Sigmoid colon (tissue), 7 donors: Measurements from ENCODE around the gene ZBTB7A. TPM values are rescaled to one million over a fixed set of nuclear protein-coding genes. Genes with fewer than 3 reads are reported as not detected.
"Not testable (repeated sequence)": the region's sequence is repeated elsewhere in the genome, so short reads cannot be mapped to it uniquely, and the experiment has no call there.

ENCODE experiments used
- DNase-seq: peaks from one replicate; pipeline ENCODE4 v3.0.0-alpha.2; 2019
- H3K27ac ChIP-seq, 4 donors: fragments of 200-600 bp; sonication (generic); one replicate each; pipeline ENCODE4 v1.5.1; 2016 to 2019; ENCODE audit warnings: mild to moderate bottlenecking in 1 of 4
- H3K27me3 ChIP-seq, 3 donors: fragments of 200-600 bp; sonication (generic); one replicate each; pipeline ENCODE4 v1.5.1; 2019; ENCODE audit warnings: mild to moderate bottlenecking in 1 of 3
- H3K36me3 ChIP-seq, 4 donors: fragments of 200-600 bp; sonication (generic); one replicate each; pipeline ENCODE4 v1.5.1; 2016 to 2019
- H3K4me1 ChIP-seq, 4 donors: fragments of 200-600 bp; sonication (generic); one replicate each; pipeline ENCODE4 v1.5.1; 2017 to 2019
- H3K4me3 ChIP-seq, 4 donors: fragments of 200-600 bp; sonication (generic); one replicate each; pipeline ENCODE4 v1.5.1; 2017 to 2019; ENCODE audit warnings: mild to moderate bottlenecking in 2 of 4, moderate library complexity in 1 of 4
- H3K9me3 ChIP-seq, 4 donors: fragments of 200-600 bp in 3 of 4; sonication (generic) in 3 of 4; one replicate each; pipeline versions ENCODE4 v1.5.1 to v1.6.1; 2013 to 2019
- EP300 ChIP-seq, 4 donors: sonication (generic); formaldehyde crosslinking; IDR thresholded peaks; one replicate each; pipeline ENCODE4 v1.6.1; 2017; ENCODE audit warnings: antibody characterized with exemption in 4 of 4
- POLR2A ChIP-seq, 2 donors: fragments of 450-650 bp; IDR thresholded peaks; one replicate each; pipeline ENCODE4 v1.6.1; 2016; ENCODE audit warnings: antibody characterized with exemption in 2 of 2, mild to moderate bottlenecking in 2 of 2, moderate library complexity in 2 of 2
- POLR2AphosphoS5 ChIP-seq, 4 donors: sonication (generic); formaldehyde crosslinking; IDR thresholded peaks; one replicate each; pipeline ENCODE4 v1.6.1; 2017; ENCODE audit warnings: antibody characterized with exemption in 4 of 4
- WGBS, 2 donors: extraction: QIAGEN DNeasy Blood & Tissue Kit; methylation state at CpG; one replicate each; pipeline ENCODE4 v1.1.7; 2013; 5-methylcytosine and 5-hydroxymethylcytosine counted together
- intact Hi-C: fragments of 100-400 bp; cut with DNase I; formaldehyde crosslinking; loops from one replicate; pipeline ENCODE4 v1.15.1; 2023
- polyA plus RNA-seq, 3 donors: library from polyadenylated mRNA; stranded (reverse); fragments of 200-250 nt; gene quantifications; one replicate each; pipeline ENCODE4 v1.2.3, GENCODE V29; 2013
- total RNA-seq, 4 donors: library from RNA; depleted of rRNA; stranded (reverse); fragments of >200 nt; gene quantifications; one replicate each; pipeline ENCODE4 v1.1.0, GENCODE V29; 2016
- TF ChIP-seq, protein P1 (sequence below), 4 experiments: fragments of 450-650 bp in 3 of 4; fragments of 200-600 bp in 1 of 4; IDR thresholded peaks; one replicate each; pipeline ENCODE4 v1.5.1; 2016 to 2019; ENCODE audit warnings: antibody characterized with exemption in 4 of 4, mild to moderate bottlenecking in 3 of 4, moderate library complexity in 2 of 4
- donor health status: healthy with polysubstance abuse.
- donor health status: Bipolar disorder and iron deficiency.
- donor health status: healthy.

ZBTB7A gene
- total and polyA plus RNA-seq, 7 donors, result 22.8 to 53.2 (median 38.2) TPM

GRCh38 chr19:3998667-3999412, 67.9 kb downstream of the ZBTB7A start:
- DNase-seq, H3K4me1 ChIP-seq, H3K4me3 ChIP-seq, H3K9me3 ChIP-seq, H3K27ac ChIP-seq, H3K27me3 ChIP-seq, H3K36me3 ChIP-seq, intact Hi-C loops: not testable (repeated sequence)
- 82 to 84% methylated on average over 29 of the region's 29 CpGs for WGBS, 2 donors

DNA sequence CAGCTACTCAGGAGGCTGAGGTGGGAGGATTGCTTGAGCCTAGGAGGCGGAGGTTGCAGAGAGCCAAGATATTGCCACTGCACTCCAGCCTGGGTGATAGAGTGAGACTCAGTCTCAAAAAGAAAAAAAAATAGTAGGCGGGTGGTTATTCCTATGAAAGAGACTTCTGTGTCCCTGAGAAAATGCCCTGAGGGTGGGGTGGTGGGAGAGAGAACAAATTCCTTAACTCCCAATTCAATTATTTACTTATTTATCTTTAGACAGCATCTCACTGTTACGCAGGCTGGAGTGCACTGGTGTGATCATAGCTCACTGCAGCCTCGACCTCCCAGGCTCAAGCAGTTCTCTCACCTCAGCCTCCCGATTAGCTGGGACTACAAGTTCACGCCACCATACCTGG, 71.1 kb downstream of the ZBTB7A start:
- TF ChIP-seq, protein P1, sequence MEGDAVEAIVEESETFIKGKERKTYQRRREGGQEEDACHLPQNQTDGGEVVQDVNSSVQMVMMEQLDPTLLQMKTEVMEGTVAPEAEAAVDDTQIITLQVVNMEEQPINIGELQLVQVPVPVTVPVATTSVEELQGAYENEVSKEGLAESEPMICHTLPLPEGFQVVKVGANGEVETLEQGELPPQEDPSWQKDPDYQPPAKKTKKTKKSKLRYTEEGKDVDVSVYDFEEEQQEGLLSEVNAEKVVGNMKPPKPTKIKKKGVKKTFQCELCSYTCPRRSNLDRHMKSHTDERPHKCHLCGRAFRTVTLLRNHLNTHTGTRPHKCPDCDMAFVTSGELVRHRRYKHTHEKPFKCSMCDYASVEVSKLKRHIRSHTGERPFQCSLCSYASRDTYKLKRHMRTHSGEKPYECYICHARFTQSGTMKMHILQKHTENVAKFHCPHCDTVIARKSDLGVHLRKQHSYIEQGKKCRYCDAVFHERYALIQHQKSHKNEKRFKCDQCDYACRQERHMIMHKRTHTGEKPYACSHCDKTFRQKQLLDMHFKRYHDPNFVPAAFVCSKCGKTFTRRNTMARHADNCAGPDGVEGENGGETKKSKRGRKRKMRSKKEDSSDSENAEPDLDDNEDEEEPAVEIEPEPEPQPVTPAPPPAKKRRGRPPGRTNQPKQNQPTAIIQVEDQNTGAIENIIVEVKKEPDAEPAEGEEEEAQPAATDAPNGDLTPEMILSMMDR (IDR thresholded peaks at IDR 0.05), result no peak
- TF ChIP-seq POLR2AphosphoS5 (IDR thresholded peaks at IDR 0.05) (no peak), POLR2A (IDR thresholded peaks at IDR 0.05) (no peak), EP300 (IDR thresholded peaks at IDR 0.05) (no peak)
- Histone ChIP-seq H3K4me3 (no peak overlapping the region), H3K36me3 (no peaks in the 10 kb centered on the region), H3K27me3 (no peaks in the 10 kb centered on the region), H3K4me1 (no peaks in the 10 kb centered on the region), H3K27ac (no peak overlapping the region), H3K9me3 (no peaks in the 10 kb centered on the region)
- no peak for DNase-seq
- 90 to 91% methylated on average over 6 of the region's 6 CpGs for WGBS, 2 donors
- intact Hi-C loops, result no loop called here

Other genes with a start within 250 kb of the ZBTB7A start
- gene ZFR2, start 197.9 kb downstream of the ZBTB7A start, total RNA-seq, result 1 to 10 TPM in 1 of 4 donors, under 1 TPM in 2, not detected in 1; under 0.01 to 1.2 (median 0.71) TPM
- gene ZFR2, start 197.9 kb downstream of the ZBTB7A start, polyA plus RNA-seq, result under 1 TPM in 1 of 3 donors, not detected in 2; 0.22 TPM
- gene ATCAY, start 186.2 kb downstream of the ZBTB7A start, total RNA-seq, result 1 to 10 TPM; 1.5 to 3.8 (median 2.2) TPM
- gene ATCAY, start 186.2 kb downstream of the ZBTB7A start, polyA plus RNA-seq, result 1 to 10 TPM in 1 of 3 donors, not detected in 2; 1.6 TPM
- under 1 TPM in 1 of 4 donors, not detected in 3; 0.71 TPM for gene NMRK2, start 133.8 kb downstream of the ZBTB7A start, total RNA-seq
- 1 to 10 TPM in 1 of 3 donors, under 1 TPM in 2; 0.19 to 2.4 (median 0.69) TPM for gene NMRK2, start 133.8 kb downstream of the ZBTB7A start, polyA plus RNA-seq
- gene DAPK3, start 95.8 kb downstream of the ZBTB7A start, total RNA-seq, result 100 to 1,000 TPM in 3 of 4 donors, 10 to 100 TPM in 1; 91.3 to 167 (median 125) TPM
- gene DAPK3, start 95.8 kb downstream of the ZBTB7A start, polyA plus RNA-seq, result 10 to 100 TPM; 38.4 to 66.8 (median 52.9) TPM
- 1,000 to 10,000 TPM; 1,842 to 2,448 (median 2,055) TPM for gene EEF2, start 81.4 kb downstream of the ZBTB7A start, total RNA-seq
- 1,000 to 10,000 TPM in 2 of 3 donors, 100 to 1,000 TPM in 1; 906 to 1,654 (median 1,225) TPM for gene EEF2, start 81.4 kb downstream of the ZBTB7A start, polyA plus RNA-seq
- gene PIAS4, start 59.2 kb downstream of the ZBTB7A start, total RNA-seq, result 10 to 100 TPM; 16.5 to 29.9 (median 19.3) TPM
- gene PIAS4, start 59.2 kb downstream of the ZBTB7A start, polyA plus RNA-seq, result 10 to 100 TPM in 2 of 3 donors, 1 to 10 TPM in 1; 7.2 to 21.8 (median 15.0) TPM
- 10 to 100 TPM; 48.2 to 76.4 (median 65.3) TPM for gene MAP2K2, start 57.2 kb upstream of the ZBTB7A start, total RNA-seq
- 100 to 1,000 TPM; 196 to 278 (median 253) TPM for gene MAP2K2, start 57.2 kb upstream of the ZBTB7A start, polyA plus RNA-seq
- under 1 TPM in 1 of 4 donors, not detected in 3; 0.55 TPM for gene CREB3L3, start 86.7 kb upstream of the ZBTB7A start, total RNA-seq
- 10 to 100 TPM in 1 of 3 donors, 1 to 10 TPM in 2; 1.8 to 24.0 (median 8.5) TPM for gene CREB3L3, start 86.7 kb upstream of the ZBTB7A start, polyA plus RNA-seq
- gene SIRT6, start 115.7 kb upstream of the ZBTB7A start, total RNA-seq, result 10 to 100 TPM; 10.3 to 23.5 (median 18.1) TPM
- gene SIRT6, start 115.7 kb upstream of the ZBTB7A start, polyA plus RNA-seq, result 100 to 1,000 TPM in 2 of 3 donors, 10 to 100 TPM in 1; 66.1 to 132 (median 129) TPM
- under 1 TPM; 0.36 to 0.99 (median 0.69) TPM for gene ANKRD24, start 115.8 kb upstream of the ZBTB7A start, total RNA-seq
- 1 to 10 TPM in 1 of 3 donors, under 1 TPM in 1, not detected in 1; 0.60 to 1.2 TPM for gene ANKRD24, start 115.8 kb upstream of the ZBTB7A start, polyA plus RNA-seq
- gene EBI3, start 162.6 kb upstream of the ZBTB7A start, total RNA-seq, result 1 to 10 TPM; 1.7 to 3.9 (median 2.5) TPM
- gene EBI3, start 162.6 kb upstream of the ZBTB7A start, polyA plus RNA-seq, result 10 to 100 TPM in 2 of 3 donors, 1 to 10 TPM in 1; 3.6 to 17.6 (median 17.6) TPM
- gene YJU2, start 180.2 kb upstream of the ZBTB7A start, total RNA-seq, result 10 to 100 TPM; 19.4 to 22.5 (median 20.8) TPM
- 10 to 100 TPM; 21.5 to 31.8 (median 24.6) TPM for gene YJU2, start 180.2 kb upstream of the ZBTB7A start, polyA plus RNA-seq
- gene SHD, start 212.4 kb upstream of the ZBTB7A start, total RNA-seq, result not detected
- 10 to 100 TPM; 18.8 to 84.7 (median 68.0) TPM for gene SHD, start 212.4 kb upstream of the ZBTB7A start, polyA plus RNA-seq
- not detected for gene TMIGD2, start 235.5 kb upstream of the ZBTB7A start, total RNA-seq
- gene TMIGD2, start 235.5 kb upstream of the ZBTB7A start, polyA plus RNA-seq, result 1 to 10 TPM in 1 of 3 donors, under 1 TPM in 1, not detected in 1; 0.60 to 6.3 TPM
- 1 to 10 TPM in 2 of 4 donors, not detected in 2; 1.1 to 1.5 TPM for gene FSD1, start 237.7 kb upstream of the ZBTB7A start, total RNA-seq
- 1 to 10 TPM in 2 of 3 donors, not detected in 1; 1.6 to 2.6 TPM for gene FSD1, start 237.7 kb upstream of the ZBTB7A start, polyA plus RNA-seq